CD14-positive monocyte (primary cell): Measurements from ENCODE around the gene STARD7. TPM values are rescaled to one million over a fixed set of nuclear protein-coding genes. Genes with fewer than 3 reads are reported as not detected.

Experiments
- DNase-seq, 3 donors: peaks; one replicate each; pipeline ENCODE4 v3.0.0-alpha.2; 2011 to 2022
- H2AFZ ChIP-seq: 2 replicates; pipeline ENCODE4 v1.6.0; 2012; ENCODE audit warnings: mild to moderate bottlenecking, low read depth, low read length, inconsistent platforms; ENCODE audit not compliant: insufficient read depth, poor library complexity, severe bottlenecking
- H3K27ac ChIP-seq, 2 donors: 1 replicate in 1 of 2; 2 replicates in 1 of 2; pipeline ENCODE4 v1.5.1; 2012 to 2013; ENCODE audit warnings: low read length in 2 of 2, control low read depth in 1 of 2, inconsistent platforms in 1 of 2, low read depth in 1 of 2, mild to moderate bottlenecking in 1 of 2
- H3K27me3 ChIP-seq, 2 donors: one replicate each; pipeline versions ENCODE4 v1.6.0 to v1.6.1; 2011 to 2013; ENCODE audit warnings: low read length in 2 of 2; ENCODE audit not compliant: control insufficient read depth in 2 of 2, insufficient read depth in 2 of 2
- H3K36me3 ChIP-seq, 2 donors: replicated peaks in 1 of 2; 1 replicate in 1 of 2; 2 replicates in 1 of 2; pipeline versions ENCODE4 v1.5.1 to v1.6.1; 2012 to 2013; ENCODE audit warnings: low read length in 2 of 2, control low read depth in 1 of 2, inconsistent platforms in 1 of 2, mild to moderate bottlenecking in 1 of 2; ENCODE audit not compliant: insufficient read depth in 2 of 2, control insufficient read depth in 1 of 2
- H3K4me1 ChIP-seq, 2 donors: 1 replicate in 1 of 2; 2 replicates in 1 of 2; pipeline versions ENCODE4 v1.5.1 to v1.6.1; 2012 to 2013; ENCODE audit warnings: low read length in 2 of 2, control low read depth in 1 of 2, inconsistent platforms in 1 of 2, mild to moderate bottlenecking in 1 of 2, moderate library complexity in 1 of 2; ENCODE audit not compliant: insufficient read depth in 2 of 2, control insufficient read depth in 1 of 2
- H3K4me2 ChIP-seq: replicated peaks from 2 replicates; pipeline ENCODE3; 2012; ENCODE audit warnings: low read length, moderate library complexity, mild to moderate bottlenecking; ENCODE audit not compliant: poor library complexity, severe bottlenecking; ENCODE audit errors: extremely low read depth
- H3K4me3 ChIP-seq, 3 experiments: fragments of 200-600 bp in 1 of 3; sonication (generic) in 1 of 3; replicated peaks in 1 of 3; 1 replicate in 2 of 3; 2 replicates in 1 of 3; pipeline ENCODE4 v1.5.1; 2011 to 2013; ENCODE audit warnings: low read length in 3 of 3, mild to moderate bottlenecking in 3 of 3, control low read depth in 2 of 3, low read depth in 2 of 3, inconsistent platforms in 1 of 3, moderate library complexity in 1 of 3
- H3K79me2 ChIP-seq: 2 replicates; pipeline ENCODE4 v1.6.0; 2012; ENCODE audit warnings: mild to moderate bottlenecking, control low read depth, inconsistent platforms, low read length, moderate library complexity; ENCODE audit not compliant: insufficient read depth
- H3K9ac ChIP-seq: 2 replicates; pipeline ENCODE4 v1.6.0; 2017; ENCODE audit warnings: low read length, mild to moderate bottlenecking; ENCODE audit not compliant: insufficient read depth, poor library complexity, severe bottlenecking
- H3K9me3 ChIP-seq, 2 donors: replicated peaks in 1 of 2; 1 replicate in 1 of 2; 2 replicates in 1 of 2; pipeline versions ENCODE4 v1.5.1 to v1.6.1; 2012 to 2013; ENCODE audit warnings: low read length in 2 of 2, control low read depth in 1 of 2; ENCODE audit not compliant: control insufficient read depth in 1 of 2, insufficient read depth in 1 of 2
- H4K20me1 ChIP-seq: 2 replicates; pipeline ENCODE4 v1.6.0; 2012; ENCODE audit warnings: mild to moderate bottlenecking, low read length, control low read depth, moderate library complexity; ENCODE audit not compliant: insufficient read depth
- H3K27ac Mint-ChIP-seq, 7 donors: one replicate each; pipeline ENCODE4 v1.8.0; 2020; ENCODE audit warnings: mild to moderate bottlenecking in 7 of 7, mixed read lengths in 7 of 7, moderate library complexity in 6 of 7, inconsistent platforms in 2 of 7
- H3K27me3 Mint-ChIP-seq, 3 donors: one replicate each; pipeline ENCODE4 v1.8.0; 2021 to 2022; ENCODE audit warnings: low read depth in 3 of 3, mild to moderate bottlenecking in 3 of 3, mixed read lengths in 3 of 3, moderate library complexity in 3 of 3, inconsistent platforms in 1 of 3
- H3K36me3 Mint-ChIP-seq, 2 donors: one replicate each; pipeline ENCODE4 v1.8.0; 2020; ENCODE audit warnings: mixed read lengths in 2 of 2, inconsistent platforms in 1 of 2, mild to moderate bottlenecking in 1 of 2
- H3K4me1 Mint-ChIP-seq: one replicate; pipeline ENCODE4 v1.8.0; 2020; ENCODE audit warnings: mild to moderate bottlenecking, mixed read lengths
- H3K4me3 Mint-ChIP-seq, 2 donors: one replicate each; pipeline ENCODE4 v1.8.0; 2020; ENCODE audit warnings: mild to moderate bottlenecking in 2 of 2, mixed read lengths in 2 of 2, moderate library complexity in 1 of 2
- H3K9me3 Mint-ChIP-seq, 7 donors: one replicate each; pipeline ENCODE4 v1.8.0; 2020 to 2022; ENCODE audit warnings: mixed read lengths in 7 of 7, mild to moderate bottlenecking in 6 of 7, moderate library complexity in 6 of 7, inconsistent platforms in 2 of 7
- WGBS: methylation state at CpG from one replicate; pipeline ENCODE4 v1.1.5; 2013; ENCODE audit warnings: missing lambda C conversion rate; ENCODE audit not compliant: insufficient coverage; 5-methylcytosine and 5-hydroxymethylcytosine counted together
- intact Hi-C, 2 donors: fragments of 100-400 bp; cut with micrococcal nuclease; formaldehyde crosslinking; loops; one replicate each; pipeline versions ENCODE4 v1.15.0 to v1.15.1; 2023
- polyA plus RNA-seq, 3 donors: library from polyadenylated mRNA; depleted of rRNA in 1 of 3; unstranded in 2 of 3; stranded (reverse) in 1 of 3; fragments of 300-500 nt in 2 of 3; fragments of >200 nt in 1 of 3; fragmentation: Illumina TruSeq in 2 of 3; gene quantifications; 1 replicate in 2 of 3; 2 replicates in 1 of 3; pipeline ENCODE4 v1.2.3, GENCODE V29; 2012 to 2021
- TF ChIP-seq, protein P1 (sequence below): fragments of 200-600 bp; IDR thresholded peaks from one replicate; pipeline ENCODE4 v1.8.0; 2022; ENCODE audit warnings: antibody characterized with exemption, mild to moderate bottlenecking

The STARD7 gene
- polyA plus RNA-seq, 3 donors: 38.0 to 179 (median 172) TPM

DNA sequence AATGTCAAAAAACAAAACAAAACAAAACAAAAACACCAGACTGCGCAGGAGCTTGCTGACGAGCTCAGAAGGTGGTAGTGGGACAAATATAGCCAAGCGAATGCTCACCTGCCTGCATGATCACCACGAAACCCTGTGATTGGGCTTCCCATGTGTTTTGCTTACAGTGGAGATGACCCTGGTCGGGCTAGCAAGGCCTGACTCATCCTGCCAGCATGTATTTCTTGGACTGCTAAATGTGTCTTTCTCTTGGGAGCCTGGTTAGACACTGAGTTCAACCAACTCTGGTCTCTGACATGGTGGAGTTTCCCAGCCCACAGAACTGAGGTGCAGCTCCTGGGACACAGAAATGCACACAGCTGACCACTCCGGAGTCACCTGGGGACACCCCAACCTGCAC lies 32.7 kb downstream of the STARD7 start:
- no peak overlapping the region for H3K4me3 Mint-ChIP-seq
- H3K36me3 ChIP-seq: no peaks in the 10 kb centered on the region
- no peaks in the 10 kb centered on the region for H3K27me3 ChIP-seq
- H3K4me1 Mint-ChIP-seq: peaks cover 4% of the 10 kb centered on the region
- H3K4me1 ChIP-seq: no peaks in the 10 kb centered on the region
- H3K27ac ChIP-seq: no peak overlapping the region
- H3K4me3 ChIP-seq: no peak overlapping the region
- H3K9me3 Mint-ChIP-seq: no peaks in the 10 kb centered on the region
- H3K4me2 ChIP-seq: no peak overlapping the region
- H3K79me2 ChIP-seq: no peaks in the 10 kb centered on the region
- H3K27ac Mint-ChIP-seq: peak overlapping the region in 2 of 7 donors; percentile 30 to 32
- WGBS: 88% methylated on average over 6 of the region's 6 CpGs
- no peak for DNase-seq
- H2AFZ ChIP-seq: no peak overlapping the region
- peaks cover 0 to 6% (median 2%) of the 10 kb centered on the region in 3 donors for H3K27me3 Mint-ChIP-seq
- TF ChIP-seq, protein P1, sequence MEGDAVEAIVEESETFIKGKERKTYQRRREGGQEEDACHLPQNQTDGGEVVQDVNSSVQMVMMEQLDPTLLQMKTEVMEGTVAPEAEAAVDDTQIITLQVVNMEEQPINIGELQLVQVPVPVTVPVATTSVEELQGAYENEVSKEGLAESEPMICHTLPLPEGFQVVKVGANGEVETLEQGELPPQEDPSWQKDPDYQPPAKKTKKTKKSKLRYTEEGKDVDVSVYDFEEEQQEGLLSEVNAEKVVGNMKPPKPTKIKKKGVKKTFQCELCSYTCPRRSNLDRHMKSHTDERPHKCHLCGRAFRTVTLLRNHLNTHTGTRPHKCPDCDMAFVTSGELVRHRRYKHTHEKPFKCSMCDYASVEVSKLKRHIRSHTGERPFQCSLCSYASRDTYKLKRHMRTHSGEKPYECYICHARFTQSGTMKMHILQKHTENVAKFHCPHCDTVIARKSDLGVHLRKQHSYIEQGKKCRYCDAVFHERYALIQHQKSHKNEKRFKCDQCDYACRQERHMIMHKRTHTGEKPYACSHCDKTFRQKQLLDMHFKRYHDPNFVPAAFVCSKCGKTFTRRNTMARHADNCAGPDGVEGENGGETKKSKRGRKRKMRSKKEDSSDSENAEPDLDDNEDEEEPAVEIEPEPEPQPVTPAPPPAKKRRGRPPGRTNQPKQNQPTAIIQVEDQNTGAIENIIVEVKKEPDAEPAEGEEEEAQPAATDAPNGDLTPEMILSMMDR: no peak
- no peaks in the 10 kb centered on the region for H3K9me3 ChIP-seq
- no peaks in the 10 kb centered on the region for H4K20me1 ChIP-seq
- intact Hi-C loops: loop anchor here (2.0 to 10.0 kb wide), 4 partner anchors 37 to 181 kb away; partner anchors contain the start of genes ADRA2B (in 1 of the 2), ANKRD36C (in 1 of the 2) and ASTL (in 1 of the 2)
- no peaks in the 10 kb centered on the region for H3K36me3 Mint-ChIP-seq
- no peak overlapping the region for H3K9ac ChIP-seq

GRCh38 chr2:96174251-96175144 lies 34.1 kb downstream of the STARD7 start:
- Histone ChIP-seq H3K79me2 (no peaks in the 10 kb centered on the region), H2AFZ (peak overlapping the region; percentile 1), H3K9me3 (no peaks in the 10 kb centered on the region), H3K27me3 (no peaks in the 10 kb centered on the region), H3K9ac (no peak overlapping the region), H4K20me1 (no peaks in the 10 kb centered on the region), H3K27ac (no peak overlapping the region), H3K4me3 (no peak overlapping the region), H3K36me3 (no peaks in the 10 kb centered on the region), H3K4me1 (no peaks in the 10 kb centered on the region), H3K4me2 (no peak overlapping the region)
- H3K4me1 Mint-ChIP-seq: peaks cover 2% of the 10 kb centered on the region
- peaks cover 0 to 6% (median 4%) of the 10 kb centered on the region in 3 donors for H3K27me3 Mint-ChIP-seq
- peak; percentile 67 to 81 (median 79) for DNase-seq
- no peak overlapping the region for H3K4me3 Mint-ChIP-seq
- H3K27ac Mint-ChIP-seq: peak overlapping the region in 2 of 7 donors; percentile 7 to 88
- intact Hi-C loops: loop anchor here (1.0 to 10.0 kb wide), 5 partner anchors 36 to 180 kb away; partner anchors contain the start of genes ASTL (in 2 of the 2), ADRA2B (in 1 of the 2) and ANKRD36C (in 1 of the 2)
- no peaks in the 10 kb centered on the region for H3K36me3 Mint-ChIP-seq
- 35% methylated on average over 5 of the region's 8 CpGs for WGBS
- peaks cover 0 to 1% (median 0%) of the 10 kb centered on the region in 7 donors for H3K9me3 Mint-ChIP-seq
- TF ChIP-seq, protein P1: peak; percentile 94
